Stomach (tissue), 9 donors: ENCODE results near the gene C8A. TPM values are rescaled to one million over a fixed set of nuclear protein-coding genes. Genes with fewer than 3 reads are reported as not detected.

Experiments
- DNase-seq, 2 donors: peaks; one replicate each; pipeline versions ENCODE4 v3.0.0 to v3.0.0-alpha.2; 2013 to 2019
- H3K27ac ChIP-seq, 5 donors: fragments of 200-600 bp in 4 of 5; sonication (generic) in 4 of 5; one replicate each; pipeline ENCODE4 v1.5.1; 2013 to 2019; ENCODE audit warnings: mild to moderate bottlenecking in 1 of 5, moderate library complexity in 1 of 5
- H3K27me3 ChIP-seq, 3 donors: fragments of 200-600 bp; sonication (generic); one replicate each; pipeline ENCODE4 v1.5.1; 2017 to 2019; ENCODE audit warnings: mixed run types in 1 of 3
- H3K36me3 ChIP-seq, 4 donors: fragments of 200-600 bp; sonication (generic); 1 replicate in 3 of 4; 2 replicates in 1 of 4; pipeline ENCODE4 v1.5.1; 2016 to 2019
- H3K4me1 ChIP-seq, 4 donors: fragments of 200-600 bp; sonication (generic); one replicate each; pipeline ENCODE4 v1.5.1; 2016 to 2019
- H3K4me3 ChIP-seq, 4 donors: fragments of 200-600 bp; sonication (generic) in 3 of 4; one replicate each; pipeline ENCODE4 v1.5.1; 2016 to 2019; ENCODE audit warnings: mild to moderate bottlenecking in 1 of 4
- H3K9me3 ChIP-seq, 4 donors: fragments of 200-600 bp; sonication (generic); one replicate each; pipeline ENCODE4 v1.5.1; 2016 to 2019
- CTCF ChIP-seq, 7 experiments: fragments of 450-650 bp in 4 of 7; fragments of 200-600 bp in 3 of 7; sonication (generic) in 3 of 7; IDR thresholded peaks; one replicate each; pipeline ENCODE4 v1.5.1; 2016 to 2019; ENCODE audit warnings: antibody characterized with exemption in 7 of 7, control low read depth in 2 of 7, mild to moderate bottlenecking in 1 of 7
- EP300 ChIP-seq: sonication (generic); formaldehyde crosslinking; IDR thresholded peaks from one replicate; pipeline ENCODE4 v1.6.1; 2017; ENCODE audit warnings: antibody characterized with exemption
- POLR2A ChIP-seq, 4 donors: fragments of 450-650 bp; IDR thresholded peaks; one replicate each; pipeline ENCODE4 v1.6.1; 2016; ENCODE audit warnings: antibody characterized with exemption in 4 of 4, control low read depth in 2 of 4, mild to moderate bottlenecking in 1 of 4, moderate library complexity in 1 of 4
- POLR2AphosphoS5 ChIP-seq, 3 donors: sonication (generic); formaldehyde crosslinking; IDR thresholded peaks; one replicate each; pipeline ENCODE4 v1.6.1; 2016; ENCODE audit warnings: antibody characterized with exemption in 3 of 3
- WGBS, 5 donors: extraction: QIAGEN DNeasy Blood & Tissue Kit in 3 of 5; methylation state at CpG; one replicate each; pipeline versions ENCODE4 v1.1.5 to v1.1.7; 2013 to 2018; 5-methylcytosine and 5-hydroxymethylcytosine counted together
- intact Hi-C: fragments of 100-400 bp; cut with DNase I; formaldehyde crosslinking; loops from one replicate; pipeline ENCODE4 v1.15.1; 2023; ENCODE audit warnings: low total_unique reads
- polyA plus RNA-seq, 3 donors: library from polyadenylated mRNA; stranded (reverse); fragments of 200-250 nt; gene quantifications; one replicate each; pipeline ENCODE4 v1.2.3, GENCODE V29; 2013
- total RNA-seq, 5 donors: library from RNA; depleted of rRNA; stranded (reverse); fragments of >200 nt; gene quantifications; one replicate each; pipeline versions ENCODE4 v1.1.0 to v1.2.3, GENCODE V29; 2014 to 2016
- donor health status: healthy with polysubstance abuse.
- donor health status: Bipolar disorder and iron deficiency.
- donor health status: healthy.

The C8A gene
- total and polyA plus RNA-seq, 8 donors, result 0.25 to 0.38 TPM; not detected in 6

- H3K9me3 ChIP-seq, result no peaks in the 10 kb centered on the region
- H3K4me1 ChIP-seq, result peaks cover 0 to 17% (median 9%) of the 10 kb centered on the region in 4 donors
- no peak for TF ChIP-seq POLR2A (IDR thresholded peaks at IDR 0.05)
- TF ChIP-seq CTCF (IDR thresholded peaks at IDR 0.05), result no peak
- TF ChIP-seq EP300, result no peak
- no peak for TF ChIP-seq POLR2AphosphoS5 (IDR thresholded peaks at IDR 0.05)
- DNase-seq, result no peak
- H3K27ac ChIP-seq, result no peak overlapping the region
- no peaks in the 10 kb centered on the region for H3K27me3 ChIP-seq
- 31 to 43% (median 38%) methylated on average over 1 of the region's 1 CpG for WGBS, 5 donors
- H3K36me3 ChIP-seq, result no peaks in the 10 kb centered on the region
- no peak overlapping the region for H3K4me3 ChIP-seq
- intact Hi-C loops, result no loop called here
Observed at GRCh38 chr1:56921479-56921878, 66.9 kb downstream of the C8A start.

GRCh38 chr1:56922070-56922469, 67.5 kb downstream of the C8A start:
- no peak overlapping the region for H3K27ac ChIP-seq
- peaks cover 0 to 17% (median 9%) of the 10 kb centered on the region in 4 donors for H3K4me1 ChIP-seq
- H3K9me3 ChIP-seq, result no peaks in the 10 kb centered on the region
- no peaks in the 10 kb centered on the region for H3K27me3 ChIP-seq
- H3K36me3 ChIP-seq, result no peaks in the 10 kb centered on the region
- WGBS, 5 donors, result 69 to 92% (median 90%) methylated on average over 4 of the region's 4 CpGs
- no peak for TF ChIP-seq EP300
- TF ChIP-seq POLR2AphosphoS5 (IDR thresholded peaks at IDR 0.05), result no peak
- no peak for TF ChIP-seq CTCF (IDR thresholded peaks at IDR 0.05)
- no peak for TF ChIP-seq POLR2A (IDR thresholded peaks at IDR 0.05)
- no peak overlapping the region for H3K4me3 ChIP-seq
- DNase-seq, result no peak
- intact Hi-C loops, result no loop called here

GRCh38 chr1:56922507-56922906, 67.9 kb downstream of the C8A start:
- intact Hi-C loops, result no loop called here
- H3K4me1 ChIP-seq, result peaks cover 0 to 17% (median 9%) of the 10 kb centered on the region in 4 donors
- WGBS, 5 donors, result 75 to 98% (median 88%) methylated on average over 1 of the region's 1 CpG
- no peaks in the 10 kb centered on the region for H3K36me3 ChIP-seq
- no peak for TF ChIP-seq EP300
- no peak for TF ChIP-seq POLR2A (IDR thresholded peaks at IDR 0.05)
- TF ChIP-seq CTCF (IDR thresholded peaks at IDR 0.05), result no peak
- no peak for TF ChIP-seq POLR2AphosphoS5 (IDR thresholded peaks at IDR 0.05)
- H3K27me3 ChIP-seq, result no peaks in the 10 kb centered on the region
- no peak overlapping the region for H3K4me3 ChIP-seq
- no peak for DNase-seq
- no peak overlapping the region for H3K27ac ChIP-seq
- H3K9me3 ChIP-seq, result no peaks in the 10 kb centered on the region

- DNase-seq, result no peak
- Histone ChIP-seq H3K36me3 (no peaks in the 10 kb centered on the region), H3K9me3 (no peaks in the 10 kb centered on the region), H3K4me1 (peaks cover 0 to 17% (median 9%) of the 10 kb centered on the region in 4 donors), H3K4me3 (no peak overlapping the region), H3K27me3 (no peaks in the 10 kb centered on the region), H3K27ac (no peak overlapping the region)
- WGBS, 5 donors, result 36 to 91% (median 63%) methylated on average over 3 of the region's 3 CpGs
- TF ChIP-seq POLR2AphosphoS5 (IDR thresholded peaks at IDR 0.05) (no peak), POLR2A (IDR thresholded peaks at IDR 0.05) (no peak), EP300 (no peak), CTCF (IDR thresholded peaks at IDR 0.05) (no peak)
- intact Hi-C loops, result no loop called here
Observed at GRCh38 chr1:56923201-56923600, 68.6 kb downstream of the C8A start.
